ENCODE measurements around the gene REN.

GRCh38 chr1:204124639-204125038 is 41.5 kb downstream of the REN start:
- no peak for TF ChIP-seq CTCF (IDR thresholded peaks at IDR 0.05)
- TF ChIP-seq POLR2A (IDR thresholded peaks at IDR 0.05) = no peak
- no peak for TF ChIP-seq POLR2AphosphoS5 (IDR thresholded peaks at IDR 0.05)

Data from breast epithelium (tissue), 3 donors.